Measurements from ENCODE around the gene VCAM1. TPM values are rescaled to one million over a fixed set of nuclear protein-coding genes. Genes with fewer than 3 reads are reported as not detected.

Gene VCAM1
- total RNA-seq, 1 experiment from 2014 or later: 0.07 TPM

DNA sequence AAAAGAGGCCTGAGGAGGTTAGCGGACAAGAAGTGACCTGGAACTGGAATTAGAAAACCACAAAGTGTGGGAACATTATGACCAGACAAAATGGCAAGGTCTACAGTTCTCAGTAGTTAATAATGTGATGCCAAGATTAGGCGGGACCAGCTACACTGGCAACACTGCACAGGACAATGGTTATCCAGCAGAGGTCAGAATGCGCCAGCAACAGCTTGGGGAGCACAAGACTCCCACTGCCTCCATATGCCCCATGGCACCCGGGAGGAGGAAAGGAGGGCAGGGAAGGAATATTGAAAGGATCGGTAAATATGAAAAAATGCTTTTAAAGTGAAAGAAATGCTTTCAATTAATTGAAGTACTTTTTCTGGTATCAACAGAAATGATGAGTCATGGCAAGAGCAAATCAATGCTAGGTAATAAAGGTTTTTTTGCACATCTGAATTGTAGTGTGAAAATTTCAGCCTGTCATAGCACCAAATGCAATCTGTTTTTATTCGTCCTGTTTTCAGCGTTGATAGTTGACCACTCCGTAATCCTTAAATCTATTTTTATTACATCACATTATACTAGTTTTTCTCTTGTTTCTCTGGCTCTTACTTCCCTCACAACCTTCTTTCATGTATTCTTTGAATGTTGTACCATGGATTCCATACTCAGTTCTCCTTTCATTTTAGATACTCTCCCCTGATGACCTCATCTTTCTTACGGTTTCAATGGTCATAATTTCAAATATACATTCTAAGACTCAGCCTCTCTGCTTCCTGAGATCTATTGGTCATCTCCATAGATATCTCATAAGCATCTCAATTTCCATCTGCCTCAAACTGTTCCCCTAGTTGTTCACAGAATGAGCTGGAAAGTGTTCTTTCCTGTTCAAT lies 30.7 kb downstream of the VCAM1 start:
- Histone ChIP-seq H3K4me2 (ENCODE audit: insufficient read depth, insufficient read length, low read length) (no peak overlapping the region), H3K79me1 (ENCODE audit: insufficient read depth, low read depth, low read length, poor library complexity, severe bottlenecking) (no peaks in the 10 kb centered on the region), H3K4ac (ENCODE audit: low read depth, low read length) (no peak overlapping the region), H2BK15ac (ENCODE audit: low read depth, low read length) (no peak overlapping the region), H4K20me1 (ENCODE audit: control insufficient read depth, insufficient read depth, insufficient read length) (no peaks in the 10 kb centered on the region), H2BK20ac (ENCODE audit: low read depth, low read length, poor library complexity, severe bottlenecking) (no peak overlapping the region), H3K9me3 (ENCODE audit: control insufficient read depth, low read depth, low read length) (no peaks in the 10 kb centered on the region), H3K79me2 (ENCODE audit: insufficient read depth, low read length) (no peaks in the 10 kb centered on the region), H2BK12ac (ENCODE audit: insufficient read length, low read depth, low read length) (no peak overlapping the region), H4K8ac (replicated peaks; ENCODE audit: insufficient read length, low read depth, low read length) (no peak overlapping the region), H3K56ac (ENCODE audit: insufficient read length, low read depth, low read length) (no peak overlapping the region), H3K9ac (ENCODE audit: extremely low read depth, insufficient read length, low read length) (no peak overlapping the region), H4K5ac (ENCODE audit: insufficient read length, low read depth, low read length) (no peak overlapping the region), H2BK5ac (ENCODE audit: insufficient read length, low read length) (no peak overlapping the region), H3K14ac (ENCODE audit: insufficient read depth, low read length) (no peak overlapping the region), H4K91ac (ENCODE audit: insufficient read length, low read depth, low read length) (no peak overlapping the region), H3K23me2 (ENCODE audit: insufficient read length, low read depth, low read length, poor library complexity, severe bottlenecking) (no peaks in the 10 kb centered on the region), H3K27ac (ENCODE audit: insufficient read length, low read depth, low read length) (no peak overlapping the region), H2AFZ (ENCODE audit: low read length) (no peak overlapping the region), H3T11ph (ENCODE audit: low read length) (no peak overlapping the region), H3K18ac (ENCODE audit: insufficient read length, low read depth, low read length) (no peak overlapping the region), H2BK120ac (ENCODE audit: low read depth, low read length, poor library complexity, severe bottlenecking) (no peak overlapping the region), H3K23ac (ENCODE audit: insufficient read length, low read depth, low read length) (no peak overlapping the region), H2AK5ac (ENCODE audit: insufficient read length, low read length) (no peak overlapping the region), H3K27me3 (ENCODE audit: insufficient read depth, low read length) (no peaks in the 10 kb centered on the region), H3K4me1 (ENCODE audit: insufficient read depth, low read length) (no peaks in the 10 kb centered on the region; the same call in 1 of the 2 replicates)
- Mint-ChIP-seq H3K4me1 (peaks cover 4 to 15% of the 10 kb centered on the region in 2 experiments), H3K9me3 (no peaks in the 10 kb centered on the region), H3K27ac (no peak overlapping the region), H3K36me3 (ENCODE audit: insufficient read depth in 1 of 3, low read depth in 3 of 3) (no peaks in the 10 kb centered on the region), H3K27me3 (ENCODE audit: low read depth) (peaks cover 2% of the 10 kb centered on the region; the same call in 1 of the 2 replicates), H3K4me3 (no peak overlapping the region)
- peak; percentile 47 for DNase-seq
- 100% methylated on average over 1 of the region's 9 CpGs for WGBS (ENCODE audit: extremely low coverage, insufficient read length, low lambda C conversion rate)
- TF ChIP-seq, protein P1, sequence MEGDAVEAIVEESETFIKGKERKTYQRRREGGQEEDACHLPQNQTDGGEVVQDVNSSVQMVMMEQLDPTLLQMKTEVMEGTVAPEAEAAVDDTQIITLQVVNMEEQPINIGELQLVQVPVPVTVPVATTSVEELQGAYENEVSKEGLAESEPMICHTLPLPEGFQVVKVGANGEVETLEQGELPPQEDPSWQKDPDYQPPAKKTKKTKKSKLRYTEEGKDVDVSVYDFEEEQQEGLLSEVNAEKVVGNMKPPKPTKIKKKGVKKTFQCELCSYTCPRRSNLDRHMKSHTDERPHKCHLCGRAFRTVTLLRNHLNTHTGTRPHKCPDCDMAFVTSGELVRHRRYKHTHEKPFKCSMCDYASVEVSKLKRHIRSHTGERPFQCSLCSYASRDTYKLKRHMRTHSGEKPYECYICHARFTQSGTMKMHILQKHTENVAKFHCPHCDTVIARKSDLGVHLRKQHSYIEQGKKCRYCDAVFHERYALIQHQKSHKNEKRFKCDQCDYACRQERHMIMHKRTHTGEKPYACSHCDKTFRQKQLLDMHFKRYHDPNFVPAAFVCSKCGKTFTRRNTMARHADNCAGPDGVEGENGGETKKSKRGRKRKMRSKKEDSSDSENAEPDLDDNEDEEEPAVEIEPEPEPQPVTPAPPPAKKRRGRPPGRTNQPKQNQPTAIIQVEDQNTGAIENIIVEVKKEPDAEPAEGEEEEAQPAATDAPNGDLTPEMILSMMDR (conservative IDR thresholded peaks at IDR 0.05): peak; percentile 42; the same call in 2 of the 3 replicates
